ENCODE results near the gene RHAG. TPM values are rescaled to one million over a fixed set of nuclear protein-coding genes. Genes with fewer than 3 reads are reported as not detected.

RHAG gene
- total RNA-seq, 1 experiment from 2014 or later, result 0.23 TPM

DNA sequence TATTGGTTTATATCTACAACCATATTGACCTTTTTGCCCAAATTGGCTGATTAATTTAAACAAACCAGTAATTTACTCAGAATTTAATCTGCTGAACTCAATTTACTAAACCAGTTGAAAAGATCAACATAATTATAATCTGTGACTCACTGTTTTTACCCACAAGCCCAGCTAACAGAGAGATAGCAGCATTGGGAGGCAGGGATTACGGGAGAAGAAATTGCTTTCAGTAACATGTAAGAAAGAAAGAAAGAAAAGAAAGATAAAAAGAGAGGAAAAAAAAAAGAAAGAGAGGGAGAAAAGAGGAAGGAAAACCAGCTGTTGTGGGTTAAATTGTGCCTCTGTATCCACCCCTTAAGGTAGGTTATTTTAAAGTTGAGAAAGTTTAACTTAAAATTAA lies 13.3 kb upstream of the RHAG start:
- no peaks in the 10 kb centered on the region; the same call in 1 of the 2 replicates for H3K27me3 ChIP-seq (ENCODE audit: control insufficient read depth, insufficient read depth, low read length)
- in situ Hi-C loops (cut with HindIII; ENCODE audit: low pct_unique_long_range_greater_than_20kb, low sequenced_read_pairs), result loop anchor here (25.0 kb wide), 1 partner anchor 187 kb away; no protein-coding TSS in a partner anchor
- intact Hi-C loops (cut with micrococcal nuclease; ENCODE audit: unreplicated experiment), result no loop called here
- no TSS peak for BruUV-seq (replicated peaks)
- ATAC-seq (no peak), DNase-seq (ENCODE audit: low read depth, low spot score) (no peak)
- no peaks in the 10 kb centered on the region for H3K36me3 ChIP-seq (ENCODE audit: control insufficient read depth, insufficient read depth, low read length)
- H3K9me3 ChIP-seq (ENCODE audit: control insufficient read depth, insufficient read depth, low read depth, low read length), result no peaks in the 10 kb centered on the region
- CTCF ChIA-PET, result no interaction called here
- H3K4me1 ChIP-seq (ENCODE audit: control insufficient read depth, insufficient read depth, low read length), result no peaks in the 10 kb centered on the region
- H3K4me3 ChIP-seq (ENCODE audit: low read depth in 2 of 2, low read length in 2 of 2), result no peak overlapping the region
- no peak overlapping the region for H3K27ac ChIP-seq (ENCODE audit: low read length)
- POLR2A ChIA-PET, result no interaction called here
- TF ChIP-seq, protein P1, sequence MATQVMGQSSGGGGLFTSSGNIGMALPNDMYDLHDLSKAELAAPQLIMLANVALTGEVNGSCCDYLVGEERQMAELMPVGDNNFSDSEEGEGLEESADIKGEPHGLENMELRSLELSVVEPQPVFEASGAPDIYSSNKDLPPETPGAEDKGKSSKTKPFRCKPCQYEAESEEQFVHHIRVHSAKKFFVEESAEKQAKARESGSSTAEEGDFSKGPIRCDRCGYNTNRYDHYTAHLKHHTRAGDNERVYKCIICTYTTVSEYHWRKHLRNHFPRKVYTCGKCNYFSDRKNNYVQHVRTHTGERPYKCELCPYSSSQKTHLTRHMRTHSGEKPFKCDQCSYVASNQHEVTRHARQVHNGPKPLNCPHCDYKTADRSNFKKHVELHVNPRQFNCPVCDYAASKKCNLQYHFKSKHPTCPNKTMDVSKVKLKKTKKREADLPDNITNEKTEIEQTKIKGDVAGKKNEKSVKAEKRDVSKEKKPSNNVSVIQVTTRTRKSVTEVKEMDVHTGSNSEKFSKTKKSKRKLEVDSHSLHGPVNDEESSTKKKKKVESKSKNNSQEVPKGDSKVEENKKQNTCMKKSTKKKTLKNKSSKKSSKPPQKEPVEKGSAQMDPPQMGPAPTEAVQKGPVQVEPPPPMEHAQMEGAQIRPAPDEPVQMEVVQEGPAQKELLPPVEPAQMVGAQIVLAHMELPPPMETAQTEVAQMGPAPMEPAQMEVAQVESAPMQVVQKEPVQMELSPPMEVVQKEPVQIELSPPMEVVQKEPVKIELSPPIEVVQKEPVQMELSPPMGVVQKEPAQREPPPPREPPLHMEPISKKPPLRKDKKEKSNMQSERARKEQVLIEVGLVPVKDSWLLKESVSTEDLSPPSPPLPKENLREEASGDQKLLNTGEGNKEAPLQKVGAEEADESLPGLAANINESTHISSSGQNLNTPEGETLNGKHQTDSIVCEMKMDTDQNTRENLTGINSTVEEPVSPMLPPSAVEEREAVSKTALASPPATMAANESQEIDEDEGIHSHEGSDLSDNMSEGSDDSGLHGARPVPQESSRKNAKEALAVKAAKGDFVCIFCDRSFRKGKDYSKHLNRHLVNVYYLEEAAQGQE (IDR thresholded peaks at IDR 0.05; ENCODE audit: insufficient read depth in 1 of 2, low read depth in 2 of 2, low read length in 1 of 2), result no peak
- TF ChIP-seq POLR2AphosphoS5 (IDR thresholded peaks at IDR 0.05; ENCODE audit: low read depth, low read length) (no peak), TCF7L2 (IDR thresholded peaks at IDR 0.05; ENCODE audit: low read depth, low read length) (no peak), SIN3A (IDR thresholded peaks at IDR 0.05; ENCODE audit: borderline replicate concordance, insufficient read depth, low read depth, low read length) (no peak)
- TF ChIP-seq, protein P2, sequence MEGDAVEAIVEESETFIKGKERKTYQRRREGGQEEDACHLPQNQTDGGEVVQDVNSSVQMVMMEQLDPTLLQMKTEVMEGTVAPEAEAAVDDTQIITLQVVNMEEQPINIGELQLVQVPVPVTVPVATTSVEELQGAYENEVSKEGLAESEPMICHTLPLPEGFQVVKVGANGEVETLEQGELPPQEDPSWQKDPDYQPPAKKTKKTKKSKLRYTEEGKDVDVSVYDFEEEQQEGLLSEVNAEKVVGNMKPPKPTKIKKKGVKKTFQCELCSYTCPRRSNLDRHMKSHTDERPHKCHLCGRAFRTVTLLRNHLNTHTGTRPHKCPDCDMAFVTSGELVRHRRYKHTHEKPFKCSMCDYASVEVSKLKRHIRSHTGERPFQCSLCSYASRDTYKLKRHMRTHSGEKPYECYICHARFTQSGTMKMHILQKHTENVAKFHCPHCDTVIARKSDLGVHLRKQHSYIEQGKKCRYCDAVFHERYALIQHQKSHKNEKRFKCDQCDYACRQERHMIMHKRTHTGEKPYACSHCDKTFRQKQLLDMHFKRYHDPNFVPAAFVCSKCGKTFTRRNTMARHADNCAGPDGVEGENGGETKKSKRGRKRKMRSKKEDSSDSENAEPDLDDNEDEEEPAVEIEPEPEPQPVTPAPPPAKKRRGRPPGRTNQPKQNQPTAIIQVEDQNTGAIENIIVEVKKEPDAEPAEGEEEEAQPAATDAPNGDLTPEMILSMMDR (IDR thresholded peaks at IDR 0.05), result no peak

DNA sequence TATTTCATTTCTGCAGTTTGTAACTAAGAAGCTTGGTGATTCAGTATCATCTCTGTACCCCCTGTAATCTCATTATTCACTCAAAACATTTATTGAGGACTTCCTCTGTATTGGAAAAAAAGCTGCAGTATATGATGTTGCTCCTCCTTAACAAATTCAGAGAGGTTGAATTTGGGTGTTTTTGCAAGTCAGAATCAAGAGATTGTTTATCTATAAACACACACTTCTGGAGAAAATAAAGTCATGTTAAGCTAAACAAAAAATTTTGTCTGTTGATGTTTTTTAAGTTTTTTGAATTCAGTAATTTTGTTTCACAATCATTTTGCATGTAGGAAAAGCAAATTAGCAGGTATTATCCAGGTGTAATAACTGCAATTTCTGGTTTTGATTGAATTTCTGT lies 11.4 kb upstream of the RHAG start:
- BruUV-seq (replicated peaks), result no TSS peak
- ChIA-PET POLR2A (no interaction called here), CTCF (no interaction called here)
- H3K4me1 ChIP-seq (ENCODE audit: control insufficient read depth, insufficient read depth, low read length), result no peaks in the 10 kb centered on the region
- no peak for ATAC-seq
- H3K9me3 ChIP-seq (ENCODE audit: control insufficient read depth, insufficient read depth, low read depth, low read length), result no peaks in the 10 kb centered on the region
- H3K27ac ChIP-seq (ENCODE audit: low read length), result no peak overlapping the region
- intact Hi-C loops (cut with micrococcal nuclease; ENCODE audit: unreplicated experiment) (no loop called here), in situ Hi-C loops (cut with HindIII; ENCODE audit: low pct_unique_long_range_greater_than_20kb, low sequenced_read_pairs) (loop anchor here (25.0 kb wide), 1 partner anchor 189 kb away; no protein-coding TSS in a partner anchor)
- no peak overlapping the region for H3K4me3 ChIP-seq (ENCODE audit: low read depth in 2 of 2, low read length in 2 of 2)
- no peak for DNase-seq (ENCODE audit: low read depth, low spot score)
- H3K36me3 ChIP-seq (ENCODE audit: control insufficient read depth, insufficient read depth, low read length), result no peaks in the 10 kb centered on the region
- no peak for TF ChIP-seq TCF7L2 (IDR thresholded peaks at IDR 0.05; ENCODE audit: low read depth, low read length)
- TF ChIP-seq SIN3A (IDR thresholded peaks at IDR 0.05; ENCODE audit: borderline replicate concordance, insufficient read depth, low read depth, low read length), result no peak
- TF ChIP-seq, protein P1 (IDR thresholded peaks at IDR 0.05; ENCODE audit: insufficient read depth in 1 of 2, low read depth in 2 of 2, low read length in 1 of 2), result no peak
- TF ChIP-seq, protein P2 (IDR thresholded peaks at IDR 0.05), result no peak
- no peak for TF ChIP-seq POLR2AphosphoS5 (IDR thresholded peaks at IDR 0.05; ENCODE audit: low read depth, low read length)
- no peaks in the 10 kb centered on the region for H3K27me3 ChIP-seq (ENCODE audit: control insufficient read depth, insufficient read depth, low read length)
